A673 (cell line): ENCODE measurements around the gene ZMYND8. TPM values are rescaled to one million over a fixed set of nuclear protein-coding genes. Genes with fewer than 3 reads are reported as not detected.

Experiments used
- BruUV-seq: library from RNA; stranded (reverse); fragments of 400-500 nt; replicated peaks from 2 replicates; lab custom pipeline; 2021; lab: Mats Ljungman, UMichigan
- CTCF ChIA-PET: fragments of 300-600 bp; sonication (Branson Sonifier 250); formaldehyde crosslinking; loops from one replicate; lab custom pipeline; 2022; ENCODE audit warnings: antibody characterized with exemption; lab: Charles Lee
- POLR2A ChIA-PET: fragments of 300-600 bp; sonication (Branson Sonifier 250); formaldehyde crosslinking; loops from one replicate; lab custom pipeline; 2022; ENCODE audit warnings: antibody characterized with exemption; ENCODE audit not compliant: low non-redundant PET; lab: Charles Lee
- DNase-seq: peaks from one replicate; pipeline ENCODE4 v3.0.0-alpha.2; 2015; ENCODE audit warnings: low spot score
- H3K27ac ChIP-seq: fragments of 200-600 bp; sonication (generic); 2 replicates; pipeline ENCODE4 v1.5.1; 2016; ENCODE audit warnings: mixed run types, low read depth, mild to moderate bottlenecking, mixed read lengths, antibody characterized with exemption, low read length; ENCODE audit not compliant: poor library complexity, severe bottlenecking
- H3K27me3 ChIP-seq: fragments of 200-600 bp; sonication (generic); replicated peaks from 2 replicates; pipeline ENCODE4 v1.6.1; 2017; ENCODE audit warnings: mixed run types, low read depth, mild to moderate bottlenecking, mixed read lengths, antibody characterized with exemption, low read length; ENCODE audit not compliant: insufficient read depth, poor library complexity
- H3K36me3 ChIP-seq: fragments of 200-600 bp; sonication (generic); 2 replicates; pipeline ENCODE4 v1.6.1; 2016; ENCODE audit warnings: mixed run types, mild to moderate bottlenecking, mixed read lengths, antibody characterized with exemption, low read length; ENCODE audit not compliant: insufficient read depth, poor library complexity, severe bottlenecking
- H3K4me1 ChIP-seq: fragments of 200-600 bp; sonication (generic); 2 replicates; pipeline ENCODE4 v1.6.1; 2017; ENCODE audit warnings: mixed run types, mild to moderate bottlenecking, mixed read lengths, antibody characterized with exemption, low read length; ENCODE audit not compliant: insufficient read depth, poor library complexity, severe bottlenecking
- H3K4me3 ChIP-seq: fragments of 200-600 bp; sonication (generic); 2 replicates; pipeline ENCODE4 v1.5.1; 2016; ENCODE audit warnings: low read depth, mixed run types, mild to moderate bottlenecking, mixed read lengths, low read length; ENCODE audit not compliant: poor library complexity, severe bottlenecking
- H3K9me3 ChIP-seq: fragments of 200-600 bp; sonication (generic); 2 replicates; pipeline ENCODE4 v1.6.1; 2016; ENCODE audit warnings: mixed run types, low read depth, mild to moderate bottlenecking, mixed read lengths, antibody characterized with exemption, low read length; ENCODE audit not compliant: poor library complexity, severe bottlenecking
- EZH2 ChIP-seq: fragments of 200-600 bp; sonication (generic); IDR thresholded peaks from 2 replicates; pipeline ENCODE4 v1.6.1; 2017; ENCODE audit warnings: borderline replicate concordance, low read depth, mild to moderate bottlenecking, mixed read lengths, antibody characterized with exemption, low read length; ENCODE audit not compliant: poor library complexity, severe bottlenecking
- intact Hi-C: fragments of 100-400 bp; cut with micrococcal nuclease; formaldehyde crosslinking; loops from one replicate; pipeline ENCODE4 v1.10.0; 2022; ENCODE audit not compliant: unreplicated experiment
- total RNA-seq: library from RNA; stranded (reverse); gene quantifications from 2 replicates; pipeline ENCODE4 v1.2.3, GENCODE V29; 2021
- TF ChIP-seq, protein P1 (sequence below): fragments of 300-800, 200-600 bp; sonication (generic); conservative IDR thresholded peaks from 2 replicates; pipeline ENCODE4 v1.5.1; 2017; ENCODE audit warnings: low read depth, mild to moderate bottlenecking, antibody characterized with exemption, low read length, moderate library complexity, mixed read lengths

ZMYND8 gene
- total RNA-seq, 1 experiment from 2014 or later = 31.3 TPM

- H3K4me1 ChIP-seq = peaks cover 53% of the 10 kb centered on the region
- H3K27ac ChIP-seq = peak overlapping the region; percentile 64
- TF ChIP-seq EZH2 = no peak
- TF ChIP-seq, protein P1, sequence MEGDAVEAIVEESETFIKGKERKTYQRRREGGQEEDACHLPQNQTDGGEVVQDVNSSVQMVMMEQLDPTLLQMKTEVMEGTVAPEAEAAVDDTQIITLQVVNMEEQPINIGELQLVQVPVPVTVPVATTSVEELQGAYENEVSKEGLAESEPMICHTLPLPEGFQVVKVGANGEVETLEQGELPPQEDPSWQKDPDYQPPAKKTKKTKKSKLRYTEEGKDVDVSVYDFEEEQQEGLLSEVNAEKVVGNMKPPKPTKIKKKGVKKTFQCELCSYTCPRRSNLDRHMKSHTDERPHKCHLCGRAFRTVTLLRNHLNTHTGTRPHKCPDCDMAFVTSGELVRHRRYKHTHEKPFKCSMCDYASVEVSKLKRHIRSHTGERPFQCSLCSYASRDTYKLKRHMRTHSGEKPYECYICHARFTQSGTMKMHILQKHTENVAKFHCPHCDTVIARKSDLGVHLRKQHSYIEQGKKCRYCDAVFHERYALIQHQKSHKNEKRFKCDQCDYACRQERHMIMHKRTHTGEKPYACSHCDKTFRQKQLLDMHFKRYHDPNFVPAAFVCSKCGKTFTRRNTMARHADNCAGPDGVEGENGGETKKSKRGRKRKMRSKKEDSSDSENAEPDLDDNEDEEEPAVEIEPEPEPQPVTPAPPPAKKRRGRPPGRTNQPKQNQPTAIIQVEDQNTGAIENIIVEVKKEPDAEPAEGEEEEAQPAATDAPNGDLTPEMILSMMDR = no peak
- H3K9me3 ChIP-seq = no peaks in the 10 kb centered on the region
- no peaks in the 10 kb centered on the region for H3K27me3 ChIP-seq
- H3K36me3 ChIP-seq = no peaks in the 10 kb centered on the region
- DNase-seq = no peak
- intact Hi-C loops = loop anchor here (5.0 kb wide), 1 partner anchor 42 kb away; no protein-coding TSS in a partner anchor
- CTCF ChIA-PET = interaction anchor here (1.6 kb wide), 1 partner anchor 24 kb away, joined by 5 read pairs; no protein-coding TSS in a partner anchor
- no TSS peak for BruUV-seq
- POLR2A ChIA-PET = no interaction called here
- no peak overlapping the region for H3K4me3 ChIP-seq
Observed at GRCh38 chr20:47359530-47360296, 3.2 kb upstream of the ZMYND8 start.

DNA sequence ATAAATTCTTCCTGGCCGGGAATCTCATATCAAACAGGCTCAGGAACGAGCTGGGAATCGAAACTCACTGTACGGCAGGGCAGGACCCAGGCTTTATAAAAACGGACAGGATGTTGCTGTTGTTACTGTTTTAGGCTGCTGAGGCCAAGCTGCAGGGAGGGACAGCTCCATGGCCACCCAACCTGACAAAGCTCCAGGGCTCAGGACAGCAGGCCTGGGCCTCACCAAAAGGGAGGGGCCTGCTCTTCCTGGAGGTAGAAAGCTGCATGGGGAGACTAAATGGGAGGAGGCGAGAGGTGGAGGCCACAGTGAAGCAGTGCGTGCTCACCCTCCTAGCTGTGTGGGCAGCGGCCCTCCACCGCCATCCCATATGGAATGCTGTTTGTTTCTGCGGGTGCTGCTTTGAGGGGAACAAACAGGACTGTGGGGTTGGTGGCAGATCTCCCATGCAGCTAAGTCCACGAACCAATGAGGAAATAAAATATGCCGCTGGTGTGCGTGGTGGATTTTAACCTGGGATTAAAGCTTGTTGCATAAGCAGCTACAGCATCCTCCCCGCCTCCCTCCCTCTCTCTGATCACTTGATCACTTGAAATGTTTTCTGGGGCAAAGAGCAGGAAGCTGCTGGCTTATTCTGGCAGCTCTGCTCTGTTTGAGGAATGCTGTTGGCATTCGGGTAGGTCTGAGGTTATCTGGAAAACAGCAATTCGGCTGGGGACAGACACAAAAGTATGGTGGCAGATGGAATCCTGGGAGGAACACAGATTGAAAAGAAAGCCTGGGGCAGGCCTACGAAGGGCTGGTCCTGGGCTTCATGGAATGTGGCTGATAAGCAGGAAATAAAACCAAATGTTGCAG is 2.4 kb upstream of the ZMYND8 start:
- Histone ChIP-seq H3K4me3 (no peak overlapping the region), H3K9me3 (no peaks in the 10 kb centered on the region), H3K27ac (peak overlapping the region; percentile 64), H3K27me3 (no peaks in the 10 kb centered on the region), H3K36me3 (no peaks in the 10 kb centered on the region), H3K4me1 (peaks cover 61% of the 10 kb centered on the region)
- POLR2A ChIA-PET = no interaction called here
- intact Hi-C loops = loop anchor here (5.0 kb wide), 1 partner anchor 42 kb away; no protein-coding TSS in a partner anchor
- CTCF ChIA-PET = interaction anchor here (1.6 kb wide), 1 partner anchor 25 kb away, joined by 5 read pairs; no protein-coding TSS in a partner anchor
- no TSS peak for BruUV-seq
- no peak for TF ChIP-seq EZH2
- TF ChIP-seq, protein P1 = no peak
- no peak for DNase-seq

- TF ChIP-seq EZH2 = no peak
- TF ChIP-seq, protein P1 = no peak
- POLR2A ChIA-PET = no interaction called here
- CTCF ChIA-PET = interaction anchor here (1.6 kb wide), 1 partner anchor 26 kb away, joined by 5 read pairs; no protein-coding TSS in a partner anchor
- Histone ChIP-seq H3K4me1 (peaks cover 68% of the 10 kb centered on the region), H3K4me3 (no peak overlapping the region), H3K36me3 (no peaks in the 10 kb centered on the region), H3K9me3 (no peaks in the 10 kb centered on the region), H3K27me3 (no peaks in the 10 kb centered on the region), H3K27ac (peak overlapping the region; percentile 97)
- DNase-seq = no peak
- BruUV-seq = no TSS peak
- intact Hi-C loops = loop anchor here (5.0 kb wide), 1 partner anchor 41 kb away; no protein-coding TSS in a partner anchor
Observed at GRCh38 chr20:47358039-47358671, 1.7 kb upstream of the ZMYND8 start.
